OCI-LY7 (cell line): Measurements from ENCODE around the gene ZHX3. TPM values are rescaled to one million over a fixed set of nuclear protein-coding genes. Genes with fewer than 3 reads are reported as not detected.

Experiments
- BruUV-seq: library from RNA; stranded (reverse); fragments of 400-500 nt; replicated peaks from 2 replicates; lab custom pipeline; 2021; lab: Mats Ljungman, UMichigan
- CTCF ChIA-PET: fragments of 300-600 bp; sonication (Branson Sonifier 250); formaldehyde crosslinking; loops from one replicate; lab custom pipeline; 2022; ENCODE audit warnings: antibody characterized with exemption; ENCODE audit not compliant: unreplicated experiment; lab: Charles Lee
- POLR2A ChIA-PET: fragments of 300-600 bp; sonication (Branson Sonifier 250); formaldehyde crosslinking; loops from one replicate; lab custom pipeline; 2022; ENCODE audit warnings: antibody characterized with exemption; lab: Charles Lee
- DNase-seq: peaks from one replicate; pipeline ENCODE4 v3.0.0-alpha.2; 2015; ENCODE audit warnings: low spot score
- H2AFZ ChIP-seq: fragments of 200-600 bp; sonication (generic), shearing (Covaris generic); 2 replicates; pipeline ENCODE4 v1.6.1; 2014; ENCODE audit warnings: mild to moderate bottlenecking, antibody characterized with exemption, low read length, moderate library complexity
- H3K27ac ChIP-seq: fragments of 200-600 bp; sonication (generic); 2 replicates; pipeline ENCODE4 v1.5.1; 2014; ENCODE audit warnings: mixed run types, low read depth, mild to moderate bottlenecking, moderate library complexity, low read length, inconsistent platforms; ENCODE audit not compliant: poor library complexity, severe bottlenecking
- H3K36me3 ChIP-seq: fragments of 200-600 bp; sonication (generic); 2 replicates; pipeline ENCODE4 v1.6.1; 2014; ENCODE audit warnings: mild to moderate bottlenecking, antibody characterized with exemption, low read length, moderate library complexity, mixed read lengths; ENCODE audit not compliant: insufficient read depth
- H3K4me1 ChIP-seq: fragments of 200-600 bp; sonication (generic); 2 replicates; pipeline ENCODE4 v1.5.1; 2014; ENCODE audit warnings: mild to moderate bottlenecking, low read length; ENCODE audit not compliant: insufficient read depth, poor library complexity, severe bottlenecking
- H3K4me2 ChIP-seq: fragments of 200-600 bp; sonication (generic); 2 replicates; pipeline ENCODE4 v1.6.1; 2014; ENCODE audit warnings: mild to moderate bottlenecking, low read length
- H3K4me3 ChIP-seq: fragments of 200-600 bp; sonication (generic); 2 replicates; pipeline ENCODE4 v1.5.1; 2014; ENCODE audit warnings: mild to moderate bottlenecking, low read depth, low read length; ENCODE audit not compliant: poor library complexity, severe bottlenecking
- H3K79me2 ChIP-seq: fragments of 200-600 bp; sonication (generic); 2 replicates; pipeline ENCODE4 v1.6.1; 2016; ENCODE audit warnings: low read depth, mild to moderate bottlenecking, low read length, moderate library complexity, mixed read lengths; ENCODE audit not compliant: insufficient read depth
- H3K9me2 ChIP-seq: fragments of 200-600 bp; sonication (generic); 2 replicates; pipeline ENCODE4 v1.6.1; 2016; ENCODE audit warnings: mild to moderate bottlenecking, low read length, mixed read lengths; ENCODE audit not compliant: insufficient read depth
- H3K9me3 ChIP-seq: fragments of 200-600 bp; sonication (generic); 2 replicates; pipeline ENCODE4 v1.6.1; 2014; ENCODE audit warnings: mild to moderate bottlenecking, mixed run types, low read length, mixed read lengths
- H4K20me1 ChIP-seq: fragments of 200-600 bp; sonication (generic); 2 replicates; pipeline ENCODE4 v1.6.1; 2014; ENCODE audit warnings: mild to moderate bottlenecking, antibody characterized with exemption, low read length, moderate library complexity, mixed read lengths; ENCODE audit not compliant: insufficient read depth
- EZH2phosphoT487 ChIP-seq: fragments of 200-600 bp; sonication (generic); IDR thresholded peaks from 2 replicates; pipeline ENCODE4 v1.6.1; 2018; ENCODE audit warnings: low read depth, borderline replicate concordance, mild to moderate bottlenecking, mixed run types, antibody characterized with exemption, low read length, moderate library complexity, mixed read lengths
- intact Hi-C: fragments of 100-400 bp; cut with micrococcal nuclease; formaldehyde crosslinking; loops from one replicate; pipeline ENCODE4 v1.10.0; 2022; ENCODE audit not compliant: unreplicated experiment
- total RNA-seq, 2 experiments: library from RNA; depleted of rRNA in 1 of 2; stranded (reverse); fragments of >200 nt in 1 of 2; shearing (Covaris generic) in 1 of 2; gene quantifications; 2 replicates each; pipeline ENCODE4 v1.2.3, GENCODE V29; 2014 to 2022
- TF ChIP-seq, protein P1 (sequence below): fragments of 200-600 bp; sonication (generic); conservative IDR thresholded peaks from 2 replicates; pipeline ENCODE4 v1.5.1; 2014; ENCODE audit warnings: mild to moderate bottlenecking, antibody characterized with exemption, low read length, moderate library complexity, mixed read lengths

Gene ZHX3
- total RNA-seq, 2 experiments from 2014 or later: 5.8 to 16.9 TPM

- TF ChIP-seq EZH2phosphoT487: no peak
- TF ChIP-seq, protein P1, sequence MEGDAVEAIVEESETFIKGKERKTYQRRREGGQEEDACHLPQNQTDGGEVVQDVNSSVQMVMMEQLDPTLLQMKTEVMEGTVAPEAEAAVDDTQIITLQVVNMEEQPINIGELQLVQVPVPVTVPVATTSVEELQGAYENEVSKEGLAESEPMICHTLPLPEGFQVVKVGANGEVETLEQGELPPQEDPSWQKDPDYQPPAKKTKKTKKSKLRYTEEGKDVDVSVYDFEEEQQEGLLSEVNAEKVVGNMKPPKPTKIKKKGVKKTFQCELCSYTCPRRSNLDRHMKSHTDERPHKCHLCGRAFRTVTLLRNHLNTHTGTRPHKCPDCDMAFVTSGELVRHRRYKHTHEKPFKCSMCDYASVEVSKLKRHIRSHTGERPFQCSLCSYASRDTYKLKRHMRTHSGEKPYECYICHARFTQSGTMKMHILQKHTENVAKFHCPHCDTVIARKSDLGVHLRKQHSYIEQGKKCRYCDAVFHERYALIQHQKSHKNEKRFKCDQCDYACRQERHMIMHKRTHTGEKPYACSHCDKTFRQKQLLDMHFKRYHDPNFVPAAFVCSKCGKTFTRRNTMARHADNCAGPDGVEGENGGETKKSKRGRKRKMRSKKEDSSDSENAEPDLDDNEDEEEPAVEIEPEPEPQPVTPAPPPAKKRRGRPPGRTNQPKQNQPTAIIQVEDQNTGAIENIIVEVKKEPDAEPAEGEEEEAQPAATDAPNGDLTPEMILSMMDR: no peak
- H3K9me2 ChIP-seq: no peaks in the 10 kb centered on the region
- no peak for DNase-seq
- no peaks in the 10 kb centered on the region for H3K4me1 ChIP-seq
- no peak overlapping the region for H3K4me2 ChIP-seq
- no TSS peak for BruUV-seq
- no peak overlapping the region for H3K27ac ChIP-seq
- H3K9me3 ChIP-seq: no peaks in the 10 kb centered on the region
- intact Hi-C loops: no loop called here
- H3K4me3 ChIP-seq: no peak overlapping the region
- H3K36me3 ChIP-seq: no peaks in the 10 kb centered on the region
- no peak overlapping the region for H2AFZ ChIP-seq
- ChIA-PET POLR2A (interaction anchor here (0.6 kb wide), 1 partner anchor 32 kb away, joined by 3 read pairs; no protein-coding TSS in a partner anchor), CTCF (no interaction called here)
- H3K79me2 ChIP-seq: no peaks in the 10 kb centered on the region
- H4K20me1 ChIP-seq: no peaks in the 10 kb centered on the region
These were observed 61.0 kb downstream of the ZHX3 start for GRCh38 chr20:41256516-41256915.

DNA sequence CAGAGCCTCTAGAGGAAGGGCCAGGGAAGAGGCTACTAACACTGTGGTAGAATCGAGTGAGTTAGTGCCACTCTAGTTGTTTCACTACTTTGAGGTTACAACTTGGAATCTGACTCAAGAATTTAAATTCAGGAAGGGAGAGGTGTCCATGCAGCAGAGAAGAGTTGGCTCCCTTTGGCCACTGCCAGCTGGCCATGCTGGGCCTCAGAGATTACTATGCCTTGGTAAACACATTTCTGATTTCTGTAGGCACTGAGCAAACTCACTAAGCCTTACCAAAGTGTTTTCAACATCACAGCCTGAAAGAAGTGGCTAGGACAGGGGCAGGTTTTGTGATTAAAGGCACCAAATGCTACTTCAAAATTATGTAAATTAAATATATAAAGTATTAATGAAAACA, 61.9 kb downstream of the ZHX3 start:
- Histone ChIP-seq H3K79me2 (no peaks in the 10 kb centered on the region), H3K4me1 (no peaks in the 10 kb centered on the region), H3K36me3 (no peaks in the 10 kb centered on the region), H2AFZ (no peak overlapping the region), H3K9me3 (no peaks in the 10 kb centered on the region), H3K4me3 (no peak overlapping the region), H3K9me2 (no peaks in the 10 kb centered on the region), H3K4me2 (no peak overlapping the region), H4K20me1 (no peaks in the 10 kb centered on the region), H3K27ac (no peak overlapping the region)
- intact Hi-C loops: no loop called here
- CTCF ChIA-PET: no interaction called here
- no TSS peak for BruUV-seq
- no peak for TF ChIP-seq EZH2phosphoT487
- TF ChIP-seq, protein P1: no peak
- POLR2A ChIA-PET: no interaction called here
- DNase-seq: no peak

GRCh38 chr20:41249411-41250281, 67.9 kb downstream of the ZHX3 start:
- intact Hi-C loops: no loop called here
- POLR2A ChIA-PET: interaction anchor here (0.7 to 1.9 kb wide), 2 partner anchors 8 to 14 kb away, joined by 3 to 4 read pairs; no protein-coding TSS in a partner anchor
- no peaks in the 10 kb centered on the region for H3K79me2 ChIP-seq
- no peaks in the 10 kb centered on the region for H4K20me1 ChIP-seq
- peaks cover 16% of the 10 kb centered on the region for H3K4me1 ChIP-seq
- H2AFZ ChIP-seq: no peak overlapping the region
- H3K4me3 ChIP-seq: no peak overlapping the region
- no peaks in the 10 kb centered on the region for H3K9me3 ChIP-seq
- TF ChIP-seq, protein P1: peak; percentile 61
- no peak for TF ChIP-seq EZH2phosphoT487
- CTCF ChIA-PET: no interaction called here
- no TSS peak for BruUV-seq
- no peak overlapping the region for H3K27ac ChIP-seq
- peak; percentile 31 for DNase-seq
- 0 out of 2 replicates have a peak overlapping the region, but pooled peaks have one; percentile 45 for H3K4me2 ChIP-seq
- H3K36me3 ChIP-seq: no peaks in the 10 kb centered on the region
- H3K9me2 ChIP-seq: no peaks in the 10 kb centered on the region
